ENCODE measurements around the gene CD3G.

CD3G gene

GRCh38 chr11:118325283-118325682 is 18.9 kb upstream of the CD3G start:
- DNase-seq (ENCODE audit: low read depth in 2 of 2): no peak

DNA sequence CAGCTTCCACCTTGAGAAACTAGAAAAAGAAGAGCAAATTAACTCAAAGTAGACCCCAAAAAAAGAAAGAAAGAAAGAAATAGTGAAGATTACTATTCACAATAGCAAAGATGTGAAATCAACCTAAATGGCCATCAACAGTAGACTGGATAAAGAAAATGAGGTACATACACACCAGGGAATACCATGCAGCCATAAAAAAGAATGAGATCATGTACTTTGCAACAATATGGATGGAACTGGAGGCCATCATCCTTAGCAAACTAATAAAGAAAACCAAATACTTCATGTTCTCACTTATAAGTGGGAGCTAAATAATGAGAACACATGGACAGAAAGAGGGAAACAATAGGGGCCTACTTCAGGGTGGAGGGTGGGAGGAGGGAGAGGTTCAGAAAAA is 15.4 kb upstream of the CD3G start:
- DNase-seq (ENCODE audit: low read depth in 2 of 2): no peak

DNA sequence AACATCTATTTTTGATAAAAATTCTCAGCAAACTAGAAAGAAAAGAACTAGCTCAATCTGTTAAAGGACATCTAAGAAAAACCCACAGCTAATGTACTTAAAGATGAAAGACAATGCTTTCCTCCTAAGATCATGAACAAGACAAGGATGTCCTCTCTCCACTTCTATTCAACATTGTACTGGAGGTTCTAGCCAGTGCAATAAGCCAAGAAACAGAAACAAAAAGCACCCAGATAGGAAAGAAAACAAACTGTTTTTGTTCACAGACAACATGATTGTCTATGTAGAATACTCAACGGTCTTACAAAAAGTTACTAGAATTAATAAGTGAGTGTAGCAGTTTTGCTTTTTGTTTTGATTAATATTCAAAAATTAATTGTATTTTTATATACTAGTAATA is 9.4 kb upstream of the CD3G start:
- DNase-seq (ENCODE audit: low read depth in 2 of 2): no peak

DNA sequence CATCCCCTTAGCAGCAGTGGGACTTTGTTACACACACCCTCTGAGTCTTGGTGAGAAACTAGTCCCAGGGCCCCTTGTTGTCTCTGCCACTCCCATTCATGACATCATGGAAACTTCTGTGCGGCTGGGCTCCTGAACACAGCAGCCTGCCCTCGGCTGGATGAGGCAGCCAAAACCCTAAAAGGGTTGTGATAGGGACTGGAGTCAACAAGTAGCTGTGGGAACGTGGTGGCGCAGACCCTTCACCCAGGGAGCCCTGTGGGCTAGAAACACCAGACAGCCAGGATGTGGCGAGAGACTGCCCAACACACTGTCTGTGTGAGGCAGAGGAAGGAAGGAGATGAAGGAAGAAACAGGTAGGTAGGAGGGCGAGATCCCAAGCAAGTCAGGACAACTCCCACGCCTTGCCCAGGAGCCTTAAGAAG is 5.5 kb upstream of the CD3G start:
- peak; percentile 72 to 79 for DNase-seq (ENCODE audit: low read depth in 2 of 2)

DNA sequence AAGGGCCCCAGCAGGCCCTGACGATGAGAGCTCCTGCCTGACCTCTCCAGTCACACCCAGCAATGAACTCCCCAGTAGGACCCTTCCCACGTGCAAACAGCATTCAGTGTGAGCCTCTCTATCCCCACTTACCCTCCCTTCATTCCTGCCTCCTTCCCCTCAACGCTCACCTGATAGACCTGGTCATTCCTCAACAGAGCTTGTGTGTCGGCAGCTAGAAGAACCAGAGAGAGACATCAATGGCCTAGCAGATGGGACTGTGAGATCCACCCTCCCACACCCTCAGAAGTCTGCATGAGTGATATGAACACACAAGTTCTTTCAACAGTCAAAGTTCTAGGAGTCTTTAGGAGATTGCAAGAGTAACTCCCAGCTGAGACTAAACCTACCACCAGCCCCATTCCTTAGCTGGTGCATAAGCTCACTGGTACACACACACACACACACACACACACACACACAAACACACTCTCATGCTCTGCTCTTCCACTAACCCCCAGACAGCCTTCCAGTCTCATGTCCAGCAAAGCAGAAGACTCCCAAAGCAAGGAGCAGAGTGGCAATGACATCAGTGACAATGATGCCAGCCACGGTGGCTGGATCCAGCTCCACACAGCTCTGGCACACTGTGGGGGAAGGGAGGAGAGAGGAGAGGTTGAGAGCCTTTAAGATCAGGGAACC is 4.7 kb upstream of the CD3G start:
- DNase-seq (ENCODE audit: low read depth in 2 of 2): no peak

GRCh38 chr11:118340449-118340848 is 3.7 kb upstream of the CD3G start:
- no peak for DNase-seq (ENCODE audit: low read depth in 2 of 2)

DNA sequence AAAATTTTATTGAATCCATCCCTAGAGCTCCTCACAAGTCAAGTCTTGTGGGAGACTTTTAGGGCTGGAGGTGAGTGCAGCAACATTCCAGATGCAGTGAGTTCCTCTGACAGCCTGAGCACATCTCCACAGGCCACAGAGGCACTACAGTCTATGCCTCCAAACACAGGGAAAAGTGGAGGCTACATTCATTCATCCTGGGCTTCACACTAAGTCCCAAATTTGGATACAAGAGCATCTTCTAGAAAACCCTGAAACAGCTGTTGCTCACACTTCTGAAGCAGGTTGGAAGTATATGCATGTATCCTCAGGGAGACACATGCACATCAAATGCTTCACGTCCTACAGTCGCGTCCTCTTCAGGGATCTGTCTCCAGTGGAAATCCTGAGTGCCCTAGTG is 2.9 kb upstream of the CD3G start:
- no peak for DNase-seq (ENCODE audit: low read depth in 2 of 2)

DNA sequence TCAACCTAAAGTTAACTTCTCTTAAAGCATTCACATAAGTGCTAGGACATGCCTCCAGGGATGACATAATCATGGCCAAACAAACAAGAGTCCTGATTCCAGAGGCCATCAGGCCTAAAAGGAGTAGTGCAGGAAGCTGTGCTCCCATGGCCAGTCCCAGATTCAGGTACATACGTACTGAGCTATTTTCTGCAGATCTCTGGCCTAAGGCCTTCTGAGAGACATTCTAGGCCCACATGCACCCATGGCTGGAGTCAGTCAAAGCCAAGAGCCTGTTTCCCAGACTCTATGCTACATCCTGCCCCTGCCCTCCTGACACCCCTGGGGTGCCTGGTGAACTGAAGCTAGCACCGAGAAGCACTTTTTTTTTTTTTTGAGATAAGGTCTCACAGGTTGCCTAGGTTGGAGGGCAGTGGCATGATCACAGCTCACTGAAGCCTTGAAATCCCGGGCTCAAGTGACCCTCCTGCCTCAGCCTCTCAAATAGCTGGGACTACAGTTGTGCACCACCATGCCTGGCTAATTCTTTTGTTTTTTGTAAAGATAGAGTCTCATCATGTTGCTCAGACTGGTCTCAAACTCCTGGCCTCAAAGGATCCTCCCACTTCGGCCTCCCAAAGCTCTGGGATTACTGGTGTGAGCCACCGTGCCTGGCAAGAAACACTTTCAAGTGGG is 2.2 kb upstream of the CD3G start:
- DNase-seq (ENCODE audit: low read depth in 2 of 2): no peak

DNA sequence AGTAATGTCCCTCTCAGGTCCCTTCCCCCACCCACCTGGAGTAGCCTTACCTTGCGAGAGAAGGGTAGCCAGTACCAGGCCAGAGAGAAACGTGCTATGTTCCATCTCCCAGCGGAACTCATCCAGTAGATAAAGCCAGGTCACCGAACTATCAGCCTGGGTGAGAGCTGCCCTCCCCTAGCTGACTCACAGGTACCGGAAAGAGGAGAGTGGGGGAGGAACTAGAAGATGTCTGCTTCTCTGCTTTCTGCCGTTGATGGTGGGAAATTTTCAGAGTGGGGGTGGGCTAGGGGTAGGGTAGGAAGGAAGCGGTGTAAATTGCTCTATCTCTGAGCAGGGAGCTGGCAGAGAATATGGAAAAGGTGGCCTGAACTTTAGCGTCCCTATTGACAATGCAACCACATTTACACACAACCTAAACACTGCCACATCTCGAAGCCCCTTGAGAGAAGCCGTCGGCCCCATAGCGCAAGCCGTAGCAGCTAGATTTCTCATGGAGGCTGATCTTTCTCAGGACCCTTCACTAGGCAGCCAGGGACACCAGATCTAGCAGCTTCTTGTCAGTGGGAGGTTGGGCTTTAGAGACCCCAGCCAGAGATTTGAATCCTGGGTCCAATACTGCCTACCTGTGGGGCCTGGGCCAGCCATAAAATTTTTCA is 1.5 kb upstream of the CD3G start, which contains the start of gene CD3D:
CD3D (minus strand) TSS at position 203 of the 659 bp plus-strand sequence; CDS start at position 105, 98 bp downstream.
- DNase-seq (ENCODE audit: low read depth in 2 of 2): peak; percentile 43 to 60

GRCh38 chr11:118343248-118343647 is 896 bp upstream of the CD3G start:
- no peak for DNase-seq (ENCODE audit: low read depth in 2 of 2)

DNA sequence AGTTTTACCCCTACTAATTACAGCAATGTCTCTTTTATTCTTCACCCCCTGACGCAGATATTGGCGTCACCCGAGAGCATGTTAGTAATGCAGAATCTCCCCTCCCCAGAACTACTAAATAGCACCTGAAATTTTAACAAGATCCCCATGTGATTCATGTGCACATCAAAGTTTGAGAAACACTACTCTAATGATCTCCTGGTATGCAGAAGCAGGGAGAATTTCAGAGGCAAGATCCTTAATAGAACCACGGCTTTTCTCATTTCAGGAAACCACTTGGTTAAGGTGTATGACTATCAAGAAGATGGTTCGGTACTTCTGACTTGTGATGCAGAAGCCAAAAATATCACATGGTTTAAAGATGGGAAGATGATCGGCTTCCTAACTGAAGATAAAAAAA is 5.3 kb downstream of the CD3G start:
- no peak for DNase-seq (ENCODE audit: low read depth in 2 of 2)

DNA sequence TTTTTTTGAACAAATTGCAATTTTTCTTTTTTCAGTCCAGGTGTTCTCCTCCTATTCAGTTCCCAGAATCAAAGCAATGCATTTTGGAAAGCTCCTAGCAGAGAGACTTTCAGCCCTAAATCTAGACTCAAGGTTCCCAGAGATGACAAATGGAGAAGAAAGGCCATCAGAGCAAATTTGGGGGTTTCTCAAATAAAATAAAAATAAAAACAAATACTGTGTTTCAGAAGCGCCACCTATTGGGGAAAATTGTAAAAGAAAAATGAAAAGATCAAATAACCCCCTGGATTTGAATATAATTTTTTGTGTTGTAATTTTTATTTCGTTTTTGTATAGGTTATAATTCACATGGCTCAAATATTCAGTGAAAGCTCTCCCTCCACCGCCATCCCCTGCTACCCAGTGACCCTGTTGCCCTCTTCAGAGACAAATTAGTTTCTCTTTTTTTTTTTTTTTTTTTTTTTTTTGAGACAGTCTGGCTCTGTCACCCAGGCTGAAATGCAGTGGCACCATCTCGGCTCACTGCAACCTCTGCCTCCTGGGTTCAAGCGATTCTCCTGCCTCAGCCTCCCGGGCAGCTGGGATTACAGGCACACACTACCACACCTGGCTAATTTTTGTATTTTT is 9.1 kb downstream of the CD3G start:
- DNase-seq (ENCODE audit: low read depth in 2 of 2): no peak

DNA sequence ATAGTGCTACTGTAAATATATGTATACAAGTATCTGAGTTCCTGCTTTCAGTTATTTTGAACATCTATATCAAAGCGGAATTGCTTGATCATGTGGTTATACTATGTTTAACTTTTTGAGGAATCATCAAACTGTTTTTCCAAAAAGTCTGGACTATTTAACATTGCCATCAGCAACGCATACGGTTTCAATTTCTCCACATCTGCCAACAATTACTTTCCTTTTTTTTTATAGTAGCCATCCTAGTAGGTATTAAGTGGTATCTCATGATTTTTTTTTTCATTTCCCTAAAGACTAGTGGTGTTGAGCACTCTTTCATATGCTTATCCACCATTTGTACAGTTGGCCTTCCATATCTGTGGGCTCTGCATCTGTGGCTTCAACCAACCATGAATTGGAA is 13.9 kb downstream of the CD3G start:
- DNase-seq (ENCODE audit: low read depth in 2 of 2): no peak

- peak; percentile 96 to 99 for DNase-seq (ENCODE audit: low read depth in 2 of 2)
Measured at GRCh38 chr11:118359295-118359958, 15.3 kb downstream of the CD3G start, which contains the start of gene UBE4A. TSS of gene UBE4A (plus strand) at chr11:118359600. CDS start at chr11:118365081, 5,481 bp downstream.

DNA sequence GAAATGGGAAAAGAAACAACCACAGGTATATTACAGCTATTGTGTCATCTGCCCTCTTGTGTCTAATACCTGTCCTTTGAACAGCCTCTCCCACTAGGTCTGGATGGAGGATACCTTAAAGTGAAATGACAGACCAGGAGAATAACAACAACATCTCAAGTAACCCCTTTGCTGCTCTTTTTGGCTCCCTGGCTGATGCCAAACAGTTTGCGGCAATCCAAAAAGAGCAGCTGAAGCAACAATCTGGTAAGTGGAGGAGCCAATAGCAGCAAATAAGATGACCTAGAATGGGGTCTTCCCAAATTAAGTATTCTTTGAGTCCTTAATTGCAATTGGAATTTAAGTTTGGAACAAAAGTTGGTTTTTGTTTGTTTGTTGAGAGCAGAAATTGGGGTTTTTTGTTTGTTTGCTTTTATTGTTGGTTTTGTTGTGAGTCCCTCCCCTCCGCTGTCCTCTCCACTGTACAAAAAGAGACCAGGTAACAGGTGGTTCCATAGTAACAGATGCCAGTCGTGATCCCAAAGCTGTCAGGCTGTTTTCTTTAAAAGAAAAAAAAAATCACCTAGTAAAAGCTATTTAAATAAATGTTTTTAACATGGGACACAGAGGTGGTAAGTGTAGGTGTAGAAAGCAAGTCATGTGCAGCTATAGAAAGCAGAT is 20.9 kb downstream of the CD3G start:
- no peak for DNase-seq (ENCODE audit: low read depth in 2 of 2)

GRCh38 chr11:118366287-118366686 is 22.1 kb downstream of the CD3G start:
- DNase-seq (ENCODE audit: low read depth in 2 of 2): no peak

GRCh38 chr11:118370774-118371173 is 26.6 kb downstream of the CD3G start:
- DNase-seq (ENCODE audit: low read depth in 2 of 2): no peak

- DNase-seq (ENCODE audit: low read depth in 2 of 2): no peak
Measured at GRCh38 chr11:118373263-118373662, 29.1 kb downstream of the CD3G start.

- DNase-seq (ENCODE audit: low read depth in 2 of 2): no peak
Measured at GRCh38 chr11:118373871-118374270, 29.7 kb downstream of the CD3G start.

DNA sequence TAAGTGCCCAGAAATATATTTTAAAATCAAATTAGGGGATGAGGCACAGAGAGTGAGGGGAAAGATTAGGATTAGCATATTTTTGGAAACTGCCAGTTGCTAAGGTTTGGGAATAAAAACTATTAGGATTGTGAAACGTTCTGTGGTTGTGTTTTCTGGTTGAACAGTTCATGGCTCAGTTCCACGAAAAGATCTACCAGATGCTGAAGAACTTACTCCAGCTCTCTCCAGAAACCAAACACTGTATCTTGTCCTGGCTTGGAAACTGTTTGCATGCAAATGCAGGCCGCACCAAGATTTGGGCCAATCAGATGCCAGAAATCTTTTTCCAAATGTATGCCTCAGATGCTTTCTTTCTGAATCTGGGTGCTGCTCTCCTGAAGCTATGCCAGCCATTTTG is 30.6 kb downstream of the CD3G start:
- DNase-seq (ENCODE audit: low read depth in 2 of 2): no peak

GRCh38 chr11:118375978-118376377 is 31.8 kb downstream of the CD3G start:
- no peak for DNase-seq (ENCODE audit: low read depth in 2 of 2)

All from activated CD4-positive, alpha-beta T cell treated with anti-CD3 and anti-CD28 coated beads for 24 hours (primary cell).